ENCODE data around the gene RNF182.

GRCh38 chr6:13934721-13935120, 10.0 kb downstream of the RNF182 start:
- TF ChIP-seq CTCF (IDR thresholded peaks at IDR 0.05) (no peak), POLR2A (IDR thresholded peaks at IDR 0.05) (no peak)

Data from uterus (tissue), 2 donors.